GM12801 (cell line): ENCODE measurements around the gene PARD3B.

Experiments
- TF ChIP-seq, protein P1 (sequence below): IDR thresholded peaks from one replicate; pipeline ENCODE4 v1.5.1; 2011; ENCODE audit warnings: control low read depth; ENCODE audit not compliant: insufficient read length; ENCODE audit errors: extremely low read depth

PARD3B gene

DNA sequence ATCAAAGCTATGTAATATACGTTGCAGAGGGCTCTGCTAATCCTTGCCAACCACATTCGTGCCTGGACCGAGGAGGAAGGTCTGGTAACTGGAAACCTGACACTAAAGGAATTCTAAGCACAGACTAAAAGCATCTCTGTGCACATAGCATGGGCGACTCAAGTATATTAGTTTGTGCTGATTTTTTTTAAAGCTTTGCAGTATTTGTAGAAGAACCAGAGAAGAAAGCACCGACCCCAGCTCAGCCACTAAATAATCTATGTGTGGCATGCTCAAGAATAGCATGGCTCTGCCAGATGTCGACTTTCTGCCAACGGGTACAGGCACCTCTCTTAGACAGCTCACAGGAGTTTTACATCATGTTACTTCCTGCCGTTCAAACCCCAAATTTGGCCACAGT is 1063.8 kb downstream of the PARD3B start:
- TF ChIP-seq, protein P1, sequence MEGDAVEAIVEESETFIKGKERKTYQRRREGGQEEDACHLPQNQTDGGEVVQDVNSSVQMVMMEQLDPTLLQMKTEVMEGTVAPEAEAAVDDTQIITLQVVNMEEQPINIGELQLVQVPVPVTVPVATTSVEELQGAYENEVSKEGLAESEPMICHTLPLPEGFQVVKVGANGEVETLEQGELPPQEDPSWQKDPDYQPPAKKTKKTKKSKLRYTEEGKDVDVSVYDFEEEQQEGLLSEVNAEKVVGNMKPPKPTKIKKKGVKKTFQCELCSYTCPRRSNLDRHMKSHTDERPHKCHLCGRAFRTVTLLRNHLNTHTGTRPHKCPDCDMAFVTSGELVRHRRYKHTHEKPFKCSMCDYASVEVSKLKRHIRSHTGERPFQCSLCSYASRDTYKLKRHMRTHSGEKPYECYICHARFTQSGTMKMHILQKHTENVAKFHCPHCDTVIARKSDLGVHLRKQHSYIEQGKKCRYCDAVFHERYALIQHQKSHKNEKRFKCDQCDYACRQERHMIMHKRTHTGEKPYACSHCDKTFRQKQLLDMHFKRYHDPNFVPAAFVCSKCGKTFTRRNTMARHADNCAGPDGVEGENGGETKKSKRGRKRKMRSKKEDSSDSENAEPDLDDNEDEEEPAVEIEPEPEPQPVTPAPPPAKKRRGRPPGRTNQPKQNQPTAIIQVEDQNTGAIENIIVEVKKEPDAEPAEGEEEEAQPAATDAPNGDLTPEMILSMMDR = no peak

DNA sequence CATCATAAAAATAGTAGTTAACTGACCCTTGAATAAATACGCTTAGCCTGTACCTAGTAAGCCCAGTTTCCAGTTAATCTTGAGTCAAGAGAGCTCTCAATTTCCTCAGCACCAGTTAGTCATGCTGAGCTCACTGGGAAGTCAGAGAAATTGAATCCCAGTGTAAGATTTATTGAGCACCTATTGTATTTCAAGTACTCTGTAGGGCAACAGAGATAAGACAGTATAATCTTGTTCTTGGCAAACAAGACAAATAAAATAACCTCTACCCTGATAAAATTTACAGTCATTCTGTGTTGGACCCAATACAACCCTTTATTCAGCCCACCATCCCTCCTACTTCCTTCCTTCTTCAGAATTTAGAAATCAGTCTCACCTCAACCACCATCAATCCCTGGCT is 1065.2 kb downstream of the PARD3B start:
- TF ChIP-seq, protein P1 = no peak

DNA sequence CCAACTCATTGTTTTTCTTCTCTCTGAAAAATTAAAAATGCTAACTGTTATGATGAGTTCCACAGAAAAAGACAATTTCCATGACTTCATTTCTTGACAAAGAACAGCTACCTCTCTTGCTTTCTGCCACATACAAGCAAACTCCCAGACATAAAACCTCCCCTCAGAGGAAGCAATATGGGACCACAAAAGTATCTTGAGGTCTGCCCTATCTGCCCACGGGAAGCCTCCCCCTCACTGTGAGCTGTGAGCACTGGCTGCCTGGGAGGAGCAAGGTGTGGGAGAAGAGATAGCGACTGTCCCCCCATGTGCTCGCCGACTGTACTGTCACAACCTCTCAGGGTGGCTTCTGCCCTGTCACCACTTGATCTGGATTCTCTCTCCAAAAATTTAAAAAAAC is 1067.4 kb downstream of the PARD3B start:
- TF ChIP-seq, protein P1 = no peak

DNA sequence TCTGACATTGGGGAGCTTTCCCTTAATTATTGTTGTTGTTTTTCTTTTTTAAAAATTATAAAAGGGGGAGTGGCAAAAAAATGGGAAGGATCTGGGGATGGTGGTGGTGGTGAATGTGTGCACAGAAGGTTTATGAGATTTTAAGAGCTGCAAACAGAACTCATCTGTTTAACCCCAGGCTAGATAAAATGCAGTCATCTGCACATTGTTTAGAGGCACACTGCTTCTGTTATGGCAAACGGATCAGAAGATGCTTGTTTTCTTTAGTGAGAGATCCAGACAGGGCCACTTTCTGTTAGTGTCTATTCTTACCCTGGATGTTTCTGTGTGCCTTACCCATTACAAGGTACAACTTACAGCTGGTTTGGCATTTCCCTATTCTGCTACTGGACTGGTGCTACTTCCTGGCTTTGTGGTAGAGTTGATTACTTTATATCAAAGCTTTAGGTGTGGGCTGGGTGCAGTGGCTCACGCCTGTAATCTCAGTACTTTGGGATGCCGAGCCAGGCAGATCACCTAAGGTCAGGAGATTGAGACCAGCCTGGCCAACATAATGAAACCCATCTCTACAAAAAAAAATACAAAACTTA is 1068.8 kb downstream of the PARD3B start:
- TF ChIP-seq, protein P1 = no peak

DNA sequence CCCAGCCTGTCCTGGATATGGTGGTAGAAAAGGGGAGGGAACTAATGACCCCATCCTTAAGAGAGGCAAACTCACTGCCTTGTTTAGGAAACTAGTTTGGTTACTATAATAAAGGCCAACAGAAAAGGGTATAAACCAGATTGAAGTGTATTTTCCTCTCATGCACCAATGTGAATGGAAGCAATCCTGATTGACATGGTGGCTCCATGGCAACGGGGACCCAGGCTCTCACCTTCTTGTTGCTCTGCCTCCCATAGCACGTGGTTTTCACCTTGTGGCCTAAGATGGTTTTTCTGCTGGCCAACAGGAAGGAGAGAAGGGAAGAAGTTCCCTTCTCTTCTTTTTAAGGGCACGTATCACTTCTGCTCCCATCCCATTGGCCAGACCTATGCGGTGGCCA is 1069.7 kb downstream of the PARD3B start:
- TF ChIP-seq, protein P1 = no peak

DNA sequence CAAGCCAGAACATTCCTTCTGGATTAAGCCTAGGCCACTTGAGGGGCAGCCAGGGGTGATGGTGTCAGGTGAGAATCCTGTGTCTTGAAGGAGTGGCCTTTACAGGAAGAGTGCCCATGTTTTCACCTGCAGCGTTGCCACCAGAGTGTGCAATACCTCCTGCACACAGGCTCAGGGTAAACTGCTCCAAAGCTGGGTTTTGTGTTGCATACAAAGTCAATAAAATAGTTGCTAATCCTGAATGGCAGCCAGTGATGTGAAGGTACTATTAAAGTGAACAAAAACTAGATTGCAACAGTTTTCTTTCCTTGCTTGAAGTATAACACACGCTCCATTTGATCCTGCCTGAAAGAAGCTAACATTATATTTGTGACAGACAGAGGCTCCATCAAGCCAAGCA is 1072.6 kb downstream of the PARD3B start:
- TF ChIP-seq, protein P1 = no peak

DNA sequence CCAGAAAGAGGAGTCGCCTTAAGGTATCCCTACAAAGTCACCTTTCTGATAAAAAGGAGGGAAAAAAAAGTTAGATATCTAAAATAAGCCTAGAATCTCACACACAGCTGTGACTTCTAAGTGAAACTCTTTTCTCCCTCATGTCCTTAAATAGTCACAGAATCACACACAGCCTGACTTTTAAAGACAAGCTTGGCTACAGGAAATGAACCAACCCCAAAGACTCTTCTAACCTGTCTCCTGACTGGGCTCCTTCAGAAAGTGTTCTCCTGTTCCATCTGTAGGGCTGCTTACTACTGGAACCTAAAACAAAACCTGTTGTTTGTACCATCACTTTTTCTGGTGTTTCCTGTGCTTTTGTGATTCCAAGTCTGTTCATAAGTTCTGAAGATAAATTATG is 1074.3 kb downstream of the PARD3B start:
- TF ChIP-seq, protein P1 = no peak

DNA sequence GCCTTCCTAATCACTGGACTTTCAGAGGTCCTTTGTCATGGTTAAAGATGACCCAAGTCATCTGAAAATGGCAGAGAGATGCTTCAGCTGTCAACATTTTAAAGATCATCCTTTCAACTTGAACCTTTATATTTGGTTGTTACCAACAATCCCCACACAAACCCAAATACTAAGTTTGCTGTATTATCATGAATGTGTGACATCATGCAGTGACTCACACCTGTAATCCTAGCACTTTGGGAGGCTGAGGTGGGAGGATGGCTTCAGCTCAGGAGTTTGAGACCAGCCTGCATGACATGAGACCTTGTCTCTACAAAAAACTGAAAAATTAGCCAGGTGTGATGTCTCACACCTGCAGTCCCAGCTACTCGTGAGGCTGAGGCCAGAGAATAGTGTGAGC is 1081.8 kb downstream of the PARD3B start:
- TF ChIP-seq, protein P1 = no peak
